Pancreas (tissue), 10 donors: ENCODE measurements around the gene OR2V1. TPM values are rescaled to one million over a fixed set of nuclear protein-coding genes. Genes with fewer than 3 reads are reported as not detected.
A peak's percentile ranks its signal among the peaks of the same experiment; 100 is the strongest.
"Not testable (repeated sequence)": the region's sequence is repeated elsewhere in the genome, so short reads cannot be mapped to it uniquely, and the experiment has no call there.

ENCODE experiments used
- ATAC-seq, 4 donors: fragments of 200-7000 bp; cut with Tn5 transposase; one replicate each; pipeline versions ENCODE4 v1.8.0 to v1.9.1; 2020; ENCODE audit warnings: mild to moderate bottlenecking in 4 of 4, moderate library complexity in 4 of 4
- DNase-seq, 6 donors: peaks; one replicate each; pipeline ENCODE4 v3.0.0-alpha.2; 2020
- FAIRE-seq: peaks from 2 replicates; lab custom pipeline; 2012; peaks lifted over from hg19 to GRCh38; lab: Jason Lieb, UNC
- H3K27ac ChIP-seq, 4 donors: fragments of 200-600 bp; sonication (generic); 1 replicate in 3 of 4; 2 replicates in 1 of 4; pipeline versions ENCODE4 v1.5.0 to v1.8.0; 2020
- H3K27me3 ChIP-seq, 4 donors: fragments of 200-600 bp; one replicate each; pipeline ENCODE4 v1.8.0; 2021
- H3K36me3 ChIP-seq, 3 donors: fragments of 200-600 bp; sonication (generic) in 1 of 3; one replicate each; pipeline versions ENCODE4 v1.5.0 to v1.8.0; 2020 to 2021
- H3K4me1 ChIP-seq, 3 donors: fragments of 200-600 bp; one replicate each; pipeline ENCODE4 v1.8.0; 2021
- H3K4me3 ChIP-seq, 4 donors: fragments of 200-600 bp; sonication (generic) in 2 of 4; one replicate each; pipeline versions ENCODE4 v1.5.0 to v1.8.0; 2020 to 2021
- H3K9me3 ChIP-seq, 4 donors: fragments of 200-600 bp; one replicate each; pipeline ENCODE4 v1.8.0; 2021
- WGBS, 2 donors: extraction: QIAGEN DNeasy Blood & Tissue Kit; methylation state at CpG; one replicate each; pipeline ENCODE4 v1.1.7; 2013; 5-methylcytosine and 5-hydroxymethylcytosine counted together
- intact Hi-C, 3 donors: fragments of 100-400 bp; cut with DNase I; formaldehyde crosslinking; loops; one replicate each; pipeline versions ENCODE4 v1.11.1 to v1.14.2; 2022
- polyA plus RNA-seq, 2 donors: library from polyadenylated mRNA; stranded (reverse); fragments of 200-250 nt; gene quantifications; one replicate each; pipeline ENCODE4 v1.2.3, GENCODE V29; 2013
- total RNA-seq, 6 donors: library from RNA; stranded (reverse); fragmentation: NEBNext Ultra II Directional in 4 of 6; extraction: Animal tissue kit (Norgen Biotek cat#: 25700) in 4 of 6; gene quantifications; one replicate each; pipeline versions ENCODE4 v1.2.1 to v1.2.4, GENCODE V29; 2021 to 2023
- TF ChIP-seq, protein P1 (sequence below), 4 donors: fragments of 200-600 bp; sonication (generic) in 3 of 4; IDR thresholded peaks; one replicate each; pipeline versions ENCODE4 v1.5.0 to v1.8.0; 2021; ENCODE audit warnings: antibody characterized with exemption in 4 of 4
- donor health status: healthy with polysubstance abuse.
- donor health status: DM: no; HTN: no; CAD: no; lungs with moderate emphysema.
- donor health status: DM: no; HTN: no; CAD: no.
- donor health status: control.
- donor health status: control.
- donor health status: Bipolar disorder and iron deficiency.
- donor health status: DM: yes; HTN: yes; CAD: no.
- donor health status: DM: no; HTN: no; CAD: no.
- donor health status: DM: no; HTN: no; CAD: no.
- donor health status: DM: yes; HTN: yes; CAD: no.

The OR2V1 gene
- total and polyA plus RNA-seq, 8 donors, result not detected

DNA sequence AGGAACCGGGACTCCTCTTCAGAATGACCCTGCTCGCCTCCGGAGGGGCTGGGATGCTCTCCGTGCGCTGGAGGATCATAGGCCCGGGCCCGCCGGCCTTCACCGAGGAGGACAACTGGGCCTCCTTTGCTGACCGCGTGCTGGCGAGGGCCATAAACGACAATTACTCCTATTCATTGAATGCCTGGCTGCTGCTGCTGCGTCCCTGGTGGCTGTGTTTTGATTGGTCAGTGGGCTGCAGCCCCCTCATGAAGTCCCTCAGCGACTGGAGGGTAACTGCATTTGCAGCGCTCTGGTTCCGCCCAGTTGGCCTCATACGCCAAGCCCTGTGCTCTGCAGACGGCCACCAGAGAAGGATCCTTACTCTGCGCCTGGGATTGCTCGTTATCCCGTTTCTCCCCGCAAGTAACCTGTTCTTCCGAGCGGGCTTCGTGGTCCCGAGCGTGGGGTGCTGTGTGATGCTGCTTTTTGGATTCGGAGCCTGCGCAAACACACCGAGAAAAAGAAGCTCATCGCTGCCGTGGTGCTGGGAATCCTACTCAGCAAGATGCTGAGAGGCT, 16.6 kb downstream of the OR2V1 start:
- DNase-seq (peak in 2 of 6 donors; percentile 4 to 32), FAIRE-seq (no peak), ATAC-seq (no peak)
- no peak overlapping the region for H3K27ac ChIP-seq
- H3K36me3 ChIP-seq, result no peaks in the 10 kb centered on the region
- no peak overlapping the region for H3K4me3 ChIP-seq
- TF ChIP-seq, protein P1, sequence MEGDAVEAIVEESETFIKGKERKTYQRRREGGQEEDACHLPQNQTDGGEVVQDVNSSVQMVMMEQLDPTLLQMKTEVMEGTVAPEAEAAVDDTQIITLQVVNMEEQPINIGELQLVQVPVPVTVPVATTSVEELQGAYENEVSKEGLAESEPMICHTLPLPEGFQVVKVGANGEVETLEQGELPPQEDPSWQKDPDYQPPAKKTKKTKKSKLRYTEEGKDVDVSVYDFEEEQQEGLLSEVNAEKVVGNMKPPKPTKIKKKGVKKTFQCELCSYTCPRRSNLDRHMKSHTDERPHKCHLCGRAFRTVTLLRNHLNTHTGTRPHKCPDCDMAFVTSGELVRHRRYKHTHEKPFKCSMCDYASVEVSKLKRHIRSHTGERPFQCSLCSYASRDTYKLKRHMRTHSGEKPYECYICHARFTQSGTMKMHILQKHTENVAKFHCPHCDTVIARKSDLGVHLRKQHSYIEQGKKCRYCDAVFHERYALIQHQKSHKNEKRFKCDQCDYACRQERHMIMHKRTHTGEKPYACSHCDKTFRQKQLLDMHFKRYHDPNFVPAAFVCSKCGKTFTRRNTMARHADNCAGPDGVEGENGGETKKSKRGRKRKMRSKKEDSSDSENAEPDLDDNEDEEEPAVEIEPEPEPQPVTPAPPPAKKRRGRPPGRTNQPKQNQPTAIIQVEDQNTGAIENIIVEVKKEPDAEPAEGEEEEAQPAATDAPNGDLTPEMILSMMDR (IDR thresholded peaks at IDR 0.05), result no peak
- no peaks in the 10 kb centered on the region for H3K9me3 ChIP-seq
- WGBS, 2 donors, result 38 to 42% methylated on average over 33 of the region's 33 CpGs
- intact Hi-C loops, result no loop called here
- no peaks in the 10 kb centered on the region for H3K4me1 ChIP-seq
- peaks cover 3 to 18% (median 4%) of the 10 kb centered on the region in 4 donors for H3K27me3 ChIP-seq

DNA sequence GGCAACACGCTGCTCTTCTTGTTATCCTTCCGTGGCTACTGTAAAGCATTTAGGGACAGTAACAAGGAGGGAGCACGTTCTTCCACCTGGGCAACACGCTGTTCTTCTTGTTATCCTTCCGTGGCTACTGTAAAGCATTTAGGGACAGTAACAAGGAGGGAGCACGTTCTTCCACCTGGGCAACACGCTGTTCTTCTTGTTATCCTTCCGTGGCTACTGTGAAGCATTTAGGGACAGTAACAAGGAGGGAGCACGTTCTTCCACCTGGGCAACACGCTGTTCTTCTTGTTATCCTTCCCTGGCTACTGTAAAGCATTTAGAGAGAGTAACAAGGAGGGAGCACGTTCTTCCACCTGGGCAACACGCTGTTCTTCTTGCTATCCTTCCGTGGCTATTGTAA, 17.4 kb downstream of the OR2V1 start:
- H3K4me3 ChIP-seq, intact Hi-C loops, H3K36me3 ChIP-seq, H3K9me3 ChIP-seq, ATAC-seq, DNase-seq, H3K27ac ChIP-seq, FAIRE-seq, H3K4me1 ChIP-seq: not testable (repeated sequence)
- H3K27me3 ChIP-seq, result peaks cover 3 to 18% (median 4%) of the 10 kb centered on the region in 4 donors
- WGBS, 2 donors, result 72 to 89% methylated on average over 8 to 10 of the region's 13 CpGs

DNA sequence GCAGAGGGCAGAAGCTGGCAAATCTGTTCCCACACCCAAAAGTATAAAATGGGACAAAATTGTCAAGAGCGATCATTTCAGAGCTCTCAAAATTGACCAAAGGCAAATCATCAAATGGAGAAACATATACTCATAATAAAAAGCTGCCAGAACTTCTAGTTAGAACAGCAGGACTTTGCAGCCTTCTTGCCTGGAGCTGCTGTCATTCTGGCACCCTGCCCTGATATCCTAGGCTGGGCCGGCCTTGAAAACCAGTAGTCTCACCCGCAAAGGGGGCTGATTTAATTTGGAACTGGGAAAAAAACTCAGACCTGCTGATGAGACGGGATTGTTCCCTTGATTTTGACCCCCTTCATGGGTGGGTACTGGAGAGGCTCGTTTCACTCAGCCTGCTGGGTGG, 18.5 kb downstream of the OR2V1 start:
- Histone ChIP-seq H3K36me3 (no peaks in the 10 kb centered on the region), H3K9me3 (no peaks in the 10 kb centered on the region), H3K27me3 (peaks cover 3 to 23% (median 4%) of the 10 kb centered on the region in 4 donors), H3K27ac (no peak overlapping the region), H3K4me1 (no peaks in the 10 kb centered on the region), H3K4me3 (no peak overlapping the region)
- FAIRE-seq (no peak), DNase-seq (no peak), ATAC-seq (no peak)
- TF ChIP-seq, protein P1 (IDR thresholded peaks at IDR 0.05), result no peak
- WGBS, 2 donors, result 45 to 60% methylated on average over 5 of the region's 5 CpGs
- intact Hi-C loops, result no loop called here

DNA sequence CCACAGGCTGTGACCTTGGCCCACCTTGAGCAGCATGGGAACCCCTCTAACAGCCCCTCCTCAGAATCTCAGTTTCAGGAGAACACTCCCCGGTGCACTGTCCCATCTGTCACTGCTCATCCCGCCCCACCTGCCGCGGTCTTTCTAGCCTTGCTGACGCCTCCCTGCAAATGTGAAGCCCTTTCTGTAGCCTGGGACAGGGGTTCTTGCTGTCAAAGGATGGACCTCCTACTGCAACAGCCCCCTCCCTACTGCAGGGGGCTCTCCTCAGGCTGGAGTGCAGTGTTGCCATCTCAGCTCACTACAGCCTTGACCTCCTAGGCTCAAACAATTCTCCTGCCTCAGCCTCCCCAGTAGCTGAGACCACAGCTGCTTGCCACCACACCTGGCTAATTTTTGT, 20.0 kb downstream of the OR2V1 start:
- Histone ChIP-seq H3K36me3 (no peaks in the 10 kb centered on the region), H3K4me3 (no peak overlapping the region), H3K27ac (no peak overlapping the region), H3K9me3 (no peaks in the 10 kb centered on the region), H3K4me1 (no peaks in the 10 kb centered on the region), H3K27me3 (peaks cover 0 to 20% (median 3%) of the 10 kb centered on the region in 4 donors)
- TF ChIP-seq, protein P1 (IDR thresholded peaks at IDR 0.05), result no peak
- DNase-seq (peak in 1 of 6 donors; percentile 2), ATAC-seq (no peak), FAIRE-seq (no peak)
- intact Hi-C loops, result no loop called here
- WGBS, 2 donors, result 80 to 86% methylated on average over 5 of the region's 5 CpGs

DNA sequence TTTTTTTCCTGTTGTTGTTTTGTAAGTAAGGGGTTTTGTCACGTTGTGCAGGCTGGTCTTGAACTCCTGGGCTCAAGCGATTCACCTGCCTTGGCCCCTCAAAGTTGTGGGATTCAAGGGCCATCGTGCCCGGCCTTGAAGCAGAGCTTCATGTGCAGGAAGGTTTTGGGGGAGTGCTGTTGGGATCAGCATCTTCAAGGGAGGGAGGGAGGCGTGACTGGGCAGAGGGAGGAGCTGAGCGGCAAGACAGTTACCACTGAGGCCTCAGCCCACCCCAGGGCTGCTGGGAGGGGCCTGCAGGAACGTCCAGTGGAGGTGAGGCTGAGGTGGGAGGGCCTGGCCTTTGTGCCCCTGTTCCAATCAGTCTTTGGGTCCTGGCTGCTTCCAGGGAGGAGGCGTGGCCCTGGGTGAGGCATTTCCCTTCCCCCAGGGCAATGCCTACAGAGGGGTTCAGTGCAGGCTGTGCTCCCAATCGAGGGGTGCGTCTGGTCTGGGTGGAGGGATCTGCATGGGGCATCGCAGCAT, 21.4 kb downstream of the OR2V1 start:
- Histone ChIP-seq H3K9me3 (no peaks in the 10 kb centered on the region), H3K4me3 (no peak overlapping the region), H3K4me1 (no peaks in the 10 kb centered on the region), H3K27me3 (peaks cover 0 to 17% (median 2%) of the 10 kb centered on the region in 4 donors), H3K36me3 (no peaks in the 10 kb centered on the region), H3K27ac (no peak overlapping the region)
- 43 to 51% methylated on average over 11 of the region's 11 CpGs for WGBS, 2 donors
- ATAC-seq (no peak), DNase-seq (peak in 1 of 6 donors; percentile 4), FAIRE-seq (no peak)
- TF ChIP-seq, protein P1 (IDR thresholded peaks at IDR 0.05), result no peak
- intact Hi-C loops, result no loop called here
